Tibial nerve (tissue), 4 donors: ENCODE data around the gene CS. TPM values are rescaled to one million over a fixed set of nuclear protein-coding genes. Genes with fewer than 3 reads are reported as not detected.

Experiments
- DNase-seq, 2 donors: peaks; one replicate each; pipeline ENCODE4 v3.0.0-alpha.2; 2019; ENCODE audit warnings: low spot score in 2 of 2
- H3K27ac ChIP-seq, 4 donors: fragments of 200-600 bp; sonication (generic) in 3 of 4; one replicate each; pipeline ENCODE4 v1.5.1; 2017 to 2019; ENCODE audit warnings: mild to moderate bottlenecking in 1 of 4
- H3K27me3 ChIP-seq, 2 donors: fragments of 200-600 bp; sonication (generic) in 1 of 2; one replicate each; pipeline versions ENCODE4 v1.5.1 to v1.6.0; 2017 to 2019
- H3K36me3 ChIP-seq, 3 donors: fragments of 200-600 bp; sonication (generic); one replicate each; pipeline ENCODE4 v1.5.1; 2018 to 2019
- H3K4me1 ChIP-seq, 4 donors: fragments of 200-600 bp; sonication (generic) in 3 of 4; one replicate each; pipeline ENCODE4 v1.5.1; 2017 to 2019
- H3K4me3 ChIP-seq, 4 donors: fragments of 200-600 bp; sonication (generic) in 3 of 4; one replicate each; pipeline ENCODE4 v1.5.1; 2017 to 2019; ENCODE audit warnings: mild to moderate bottlenecking in 1 of 4, moderate library complexity in 1 of 4
- H3K9me3 ChIP-seq, 4 donors: fragments of 200-600 bp; sonication (generic) in 3 of 4; one replicate each; pipeline ENCODE4 v1.5.1; 2017 to 2019
- CTCF ChIP-seq, 5 experiments: fragments of 200-600 bp in 3 of 5; fragments of 450-650 bp in 2 of 5; sonication (generic) in 3 of 5; IDR thresholded peaks; one replicate each; pipeline ENCODE4 v1.5.1; 2016 to 2019; ENCODE audit warnings: antibody characterized with exemption in 5 of 5, mild to moderate bottlenecking in 3 of 5, moderate library complexity in 2 of 5
- EP300 ChIP-seq, 2 donors: sonication (generic); formaldehyde crosslinking; IDR thresholded peaks; one replicate each; pipeline ENCODE4 v1.6.1; 2017; ENCODE audit warnings: antibody characterized with exemption in 2 of 2, mild to moderate bottlenecking in 1 of 2
- POLR2A ChIP-seq, 2 donors: fragments of 450-650 bp; IDR thresholded peaks; one replicate each; pipeline ENCODE4 v1.6.1; 2017; ENCODE audit warnings: antibody characterized with exemption in 2 of 2, mild to moderate bottlenecking in 2 of 2, moderate library complexity in 2 of 2
- WGBS, 2 donors: methylation state at CpG; one replicate each; pipeline ENCODE4 v1.1.5; 2018; 5-methylcytosine and 5-hydroxymethylcytosine counted together
- total RNA-seq, 4 donors: library from RNA; depleted of rRNA; stranded (reverse); fragments of >200 nt; gene quantifications; one replicate each; pipeline ENCODE4 v1.1.0, GENCODE V29; 2016

CS gene
- total RNA-seq, 4 donors from 2014 or later: 63.7 to 112 (median 84.2) TPM

- no peak overlapping the region for H3K27ac ChIP-seq
- no peaks in the 10 kb centered on the region for H3K27me3 ChIP-seq
- WGBS, 2 donors: 76 to 88% methylated on average over 8 of the region's 8 CpGs
- no peak for TF ChIP-seq POLR2A (IDR thresholded peaks at IDR 0.05)
- no peak for TF ChIP-seq CTCF (IDR thresholded peaks at IDR 0.05)
- TF ChIP-seq EP300 (IDR thresholded peaks at IDR 0.05): no peak
- peaks cover 0 to 7% (median 0%) of the 10 kb centered on the region in 4 donors for H3K4me1 ChIP-seq
- no peak for DNase-seq
- no peak overlapping the region for H3K4me3 ChIP-seq
- no peaks in the 10 kb centered on the region for H3K9me3 ChIP-seq
- peaks cover 3 to 100% (median 75%) of the 10 kb centered on the region in 3 donors for H3K36me3 ChIP-seq
These were observed 51.4 kb downstream of the CS start for GRCh38 chr12:56248711-56249110.

GRCh38 chr12:56247923-56248322 is 52.2 kb downstream of the CS start:
- no peak for TF ChIP-seq POLR2A (IDR thresholded peaks at IDR 0.05)
- no peak for TF ChIP-seq CTCF (IDR thresholded peaks at IDR 0.05)
- TF ChIP-seq EP300 (IDR thresholded peaks at IDR 0.05): no peak
- peaks cover 4 to 100% (median 73%) of the 10 kb centered on the region in 3 donors for H3K36me3 ChIP-seq
- no peak overlapping the region for H3K4me3 ChIP-seq
- no peaks in the 10 kb centered on the region for H3K9me3 ChIP-seq
- H3K27ac ChIP-seq: no peak overlapping the region
- no peaks in the 10 kb centered on the region for H3K27me3 ChIP-seq
- no peak for DNase-seq
- H3K4me1 ChIP-seq: peaks cover 0 to 7% (median 0%) of the 10 kb centered on the region in 4 donors
- WGBS, 2 donors: 92 to 93% methylated on average over 15 to 16 of the region's 16 CpGs

GRCh38 chr12:56244494-56244893 is 55.6 kb downstream of the CS start:
- Histone ChIP-seq H3K36me3 (peaks cover 7 to 100% (median 59%) of the 10 kb centered on the region in 3 donors), H3K27me3 (no peaks in the 10 kb centered on the region), H3K4me1 (peaks cover 0 to 7% (median 0%) of the 10 kb centered on the region in 4 donors), H3K4me3 (no peak overlapping the region), H3K9me3 (no peaks in the 10 kb centered on the region), H3K27ac (peak overlapping the region in 1 of 4 donors; percentile 22)
- no peak for TF ChIP-seq POLR2A (IDR thresholded peaks at IDR 0.05)
- TF ChIP-seq EP300 (IDR thresholded peaks at IDR 0.05): no peak
- no peak for TF ChIP-seq CTCF (IDR thresholded peaks at IDR 0.05)
- DNase-seq: no peak
- 85 to 89% methylated on average over 14 of the region's 14 CpGs for WGBS, 2 donors

GRCh38 chr12:56243731-56244181 is 56.4 kb downstream of the CS start:
- Histone ChIP-seq H3K9me3 (no peaks in the 10 kb centered on the region), H3K4me1 (peaks cover 0 to 7% (median 0%) of the 10 kb centered on the region in 4 donors), H3K4me3 (no peak overlapping the region), H3K27me3 (no peaks in the 10 kb centered on the region), H3K36me3 (peaks cover 7 to 100% (median 58%) of the 10 kb centered on the region in 3 donors), H3K27ac (peak overlapping the region in 2 of 4 donors; percentile 22 to 49)
- DNase-seq: no peak
- whole genome bisulfite sequencing, 2 donors: 45 to 72% methylated on average over 3 of the region's 3 CpGs
- TF ChIP-seq CTCF (IDR thresholded peaks at IDR 0.05) (no peak), POLR2A (IDR thresholded peaks at IDR 0.05) (no peak), EP300 (IDR thresholded peaks at IDR 0.05) (no peak)

GRCh38 chr12:56242986-56243385 is 57.1 kb downstream of the CS start:
- Histone ChIP-seq H3K36me3 (peaks cover 7 to 99% (median 55%) of the 10 kb centered on the region in 3 donors), H3K27ac (peak overlapping the region in 2 of 4 donors; percentile 22 to 49), H3K27me3 (no peaks in the 10 kb centered on the region), H3K9me3 (no peaks in the 10 kb centered on the region), H3K4me3 (no peak overlapping the region), H3K4me1 (peaks cover 0 to 7% (median 0%) of the 10 kb centered on the region in 4 donors)
- TF ChIP-seq POLR2A (IDR thresholded peaks at IDR 0.05): no peak
- 82 to 84% methylated on average over 13 of the region's 13 CpGs for WGBS, 2 donors
- DNase-seq: no peak
